GM21360 (cell line): ENCODE measurements around the gene LAMTOR4.
"Not testable (repeated sequence)": the region's sequence is repeated elsewhere in the genome, so short reads cannot be mapped to it uniquely, and the experiment has no call there.

Source experiments
- ATAC-seq: cut with Tn5 transposase; IDR thresholded peaks from one replicate; pipeline ENCODE4 v1.9.1; 2021; ENCODE audit warnings: mild to moderate bottlenecking, moderate library complexity; ENCODE audit not compliant: unreplicated experiment

LAMTOR4 gene

GRCh38 chr7:100195222-100195621 lies 46.5 kb downstream of the LAMTOR4 start:
- ATAC-seq = no peak

DNA sequence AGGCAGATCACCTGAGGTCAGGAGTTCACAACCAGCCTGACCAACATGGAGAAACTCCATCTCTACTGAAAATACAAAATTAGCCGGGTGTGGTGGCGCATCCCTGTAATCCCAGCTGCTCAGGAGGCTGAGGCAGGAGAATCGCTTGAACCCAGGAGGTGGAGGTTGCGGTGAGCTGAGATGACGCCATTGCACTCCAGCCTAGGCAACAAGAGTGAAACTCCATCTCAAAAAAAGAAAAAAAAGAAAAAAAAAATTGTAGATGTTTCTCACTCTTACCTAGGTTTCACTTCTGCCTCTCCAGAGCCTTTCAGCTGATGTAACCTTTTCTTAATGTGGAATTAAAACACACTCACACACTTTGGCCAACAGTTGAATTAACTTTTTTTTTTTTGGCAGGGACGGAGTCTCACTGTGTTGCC lies 47.2 kb downstream of the LAMTOR4 start:
- not testable (repeated sequence) for ATAC-seq

DNA sequence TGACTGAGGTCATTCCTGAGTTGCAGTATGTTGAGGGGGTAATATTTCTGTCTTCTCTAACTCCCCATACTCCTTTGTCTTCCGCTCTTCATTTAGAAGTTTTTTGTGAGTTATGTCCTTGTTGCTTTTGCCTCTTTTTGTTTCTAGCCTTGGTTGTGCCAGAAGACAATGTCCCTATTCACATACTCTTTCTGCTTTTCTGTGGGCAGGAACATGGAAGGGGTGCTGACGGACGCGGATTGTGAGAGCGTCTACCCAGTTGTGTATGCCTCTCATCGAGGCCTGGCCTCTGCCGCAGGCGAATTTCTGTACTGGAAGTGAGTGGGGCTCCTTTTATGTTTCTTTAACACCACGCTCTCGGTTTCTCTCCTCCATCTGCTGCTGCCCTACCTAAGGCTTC lies 49.5 kb downstream of the LAMTOR4 start:
- no peak for ATAC-seq

DNA sequence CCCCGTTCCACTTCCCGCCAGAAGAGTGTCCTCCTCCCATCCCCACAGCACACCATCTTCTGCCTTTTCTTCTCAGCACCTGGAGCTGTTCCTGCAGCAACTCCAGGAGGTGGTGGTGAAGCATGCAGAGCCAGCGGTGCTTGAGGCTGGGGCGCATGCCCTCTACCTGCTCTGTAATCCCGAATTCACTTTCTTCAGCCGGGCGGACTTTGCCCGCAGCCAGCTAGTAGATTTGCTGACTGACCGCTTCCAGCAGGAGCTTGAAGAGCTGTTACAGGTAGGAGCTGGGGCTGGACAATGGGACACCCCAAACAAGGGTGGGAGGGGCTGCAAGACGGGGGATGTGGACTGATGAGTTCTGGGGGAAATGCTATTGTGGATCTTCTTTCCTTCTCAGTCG lies 52.0 kb downstream of the LAMTOR4 start:
- no peak for ATAC-seq
